Progenitor cell of endocrine pancreas (in vitro differentiated cells): ENCODE results near the gene LPCAT1. TPM values are rescaled to one million over a fixed set of nuclear protein-coding genes. Genes with fewer than 3 reads are reported as not detected.

Experiments
- DNase-seq: peaks from one replicate; pipeline ENCODE4 v3.0.0; 2021; ENCODE audit warnings: low spot score; ENCODE audit not compliant: unreplicated experiment
- H3K27ac Mint-ChIP-seq: 2 replicates; pipeline ENCODE4 v1.8.0; 2021; ENCODE audit warnings: mild to moderate bottlenecking, moderate library complexity, mixed read lengths
- H3K27me3 Mint-ChIP-seq: 2 replicates; pipeline ENCODE4 v1.8.0; 2021; ENCODE audit warnings: mixed read lengths
- H3K36me3 Mint-ChIP-seq: 2 replicates; pipeline ENCODE4 v1.8.0; 2022; ENCODE audit warnings: mixed read lengths; ENCODE audit not compliant: insufficient read depth
- H3K4me1 Mint-ChIP-seq: 2 replicates; pipeline ENCODE4 v1.8.0; 2021; ENCODE audit warnings: low read depth, mixed read lengths
- H3K4me3 Mint-ChIP-seq: 2 replicates; pipeline ENCODE4 v1.8.0; 2021; ENCODE audit warnings: low read depth, mild to moderate bottlenecking, moderate library complexity, mixed read lengths
- H3K9me3 Mint-ChIP-seq: 2 replicates; pipeline ENCODE4 v1.8.0; 2021; ENCODE audit warnings: low read depth, mixed read lengths
- CTCF ChIP-seq: fragments of 200-600 bp; sonication (generic); IDR thresholded peaks from one replicate; pipeline ENCODE4 v1.5.0; 2021; ENCODE audit warnings: antibody characterized with exemption, mild to moderate bottlenecking; ENCODE audit not compliant: unreplicated experiment
- total RNA-seq: library from RNA; stranded (reverse); gene quantifications from 2 replicates; pipeline ENCODE4 v1.2.1, GENCODE V29; 2021

The LPCAT1 gene
- total RNA-seq, 1 donor from 2014 or later: 73.3 TPM

GRCh38 chr5:1465966-1466471 is 57.7 kb downstream of the LPCAT1 start:
- TF ChIP-seq CTCF: no peak
- H3K4me3 Mint-ChIP-seq: no peak overlapping the region
- H3K36me3 Mint-ChIP-seq: peaks cover 25% of the 10 kb centered on the region
- H3K27ac Mint-ChIP-seq: no peak overlapping the region
- no peak for DNase-seq
- no peaks in the 10 kb centered on the region for H3K27me3 Mint-ChIP-seq
- no peaks in the 10 kb centered on the region for H3K4me1 Mint-ChIP-seq
- H3K9me3 Mint-ChIP-seq: no peaks in the 10 kb centered on the region

GRCh38 chr5:1465117-1465516 is 58.6 kb downstream of the LPCAT1 start:
- H3K4me1 Mint-ChIP-seq: no peaks in the 10 kb centered on the region
- H3K27ac Mint-ChIP-seq: no peak overlapping the region
- no peaks in the 10 kb centered on the region for H3K27me3 Mint-ChIP-seq
- H3K4me3 Mint-ChIP-seq: no peak overlapping the region
- no peaks in the 10 kb centered on the region for H3K9me3 Mint-ChIP-seq
- DNase-seq: no peak
- peaks cover 31% of the 10 kb centered on the region for H3K36me3 Mint-ChIP-seq
- TF ChIP-seq CTCF: no peak

GRCh38 chr5:1464511-1464910 is 59.2 kb downstream of the LPCAT1 start:
- no peak for TF ChIP-seq CTCF
- H3K27me3 Mint-ChIP-seq: no peaks in the 10 kb centered on the region
- no peaks in the 10 kb centered on the region for H3K4me1 Mint-ChIP-seq
- H3K9me3 Mint-ChIP-seq: no peaks in the 10 kb centered on the region
- no peak overlapping the region for H3K27ac Mint-ChIP-seq
- no peak for DNase-seq
- no peak overlapping the region for H3K4me3 Mint-ChIP-seq
- peaks cover 31% of the 10 kb centered on the region for H3K36me3 Mint-ChIP-seq

- H3K4me3 Mint-ChIP-seq: no peak overlapping the region
- H3K4me1 Mint-ChIP-seq: no peaks in the 10 kb centered on the region
- H3K27me3 Mint-ChIP-seq: no peaks in the 10 kb centered on the region
- no peak for DNase-seq
- peaks cover 31% of the 10 kb centered on the region for H3K36me3 Mint-ChIP-seq
- no peak overlapping the region for H3K27ac Mint-ChIP-seq
- no peaks in the 10 kb centered on the region for H3K9me3 Mint-ChIP-seq
- no peak for TF ChIP-seq CTCF
Observed at GRCh38 chr5:1464096-1464446, 59.7 kb downstream of the LPCAT1 start.

- no peaks in the 10 kb centered on the region for H3K27me3 Mint-ChIP-seq
- no peak for DNase-seq
- peaks cover 31% of the 10 kb centered on the region for H3K36me3 Mint-ChIP-seq
Observed at GRCh38 chr5:1463326-1464095, 60.2 kb downstream of the LPCAT1 start.

More at GRCh38 chr5:1463326-1464095, 60.2 kb downstream of the LPCAT1 start:
- H3K27ac Mint-ChIP-seq: no peak overlapping the region
- H3K9me3 Mint-ChIP-seq: no peaks in the 10 kb centered on the region
- no peak overlapping the region for H3K4me3 Mint-ChIP-seq
- H3K4me1 Mint-ChIP-seq: no peaks in the 10 kb centered on the region
- no peak for TF ChIP-seq CTCF
